Fibroblast of the aortic adventitia (primary cell): ENCODE results near the gene NAXE. TPM values are rescaled to one million over a fixed set of nuclear protein-coding genes. Genes with fewer than 3 reads are reported as not detected.
"Not testable (repeated sequence)": the region's sequence is repeated elsewhere in the genome, so short reads cannot be mapped to it uniquely, and the experiment has no call there.

Source experiments
- DNase-seq: peaks from one replicate; pipeline ENCODE4 v3.0.0-alpha.2; 2010; ENCODE audit warnings: low read depth
- H3K4me3 ChIP-seq: 2 replicates; pipeline ENCODE4 v1.5.1; 2011; ENCODE audit warnings: low read depth, mild to moderate bottlenecking, control low read depth, low read length, moderate library complexity
- total RNA-seq: library from RNA; depleted of rRNA; stranded (reverse); fragments of >200 nt; gene quantifications from 2 replicates; pipeline ENCODE4 v1.2.3, GENCODE V29; 2012; ENCODE audit warnings: low replicate concordance
- TF ChIP-seq, protein P1 (sequence below): IDR thresholded peaks from 2 replicates; pipeline ENCODE4 v1.5.1; 2011; ENCODE audit warnings: mild to moderate bottlenecking, low read length, control low read depth, inconsistent platforms; ENCODE audit not compliant: insufficient read depth

Gene NAXE
- total RNA-seq, 1 donor, result 64.2 TPM

DNA sequence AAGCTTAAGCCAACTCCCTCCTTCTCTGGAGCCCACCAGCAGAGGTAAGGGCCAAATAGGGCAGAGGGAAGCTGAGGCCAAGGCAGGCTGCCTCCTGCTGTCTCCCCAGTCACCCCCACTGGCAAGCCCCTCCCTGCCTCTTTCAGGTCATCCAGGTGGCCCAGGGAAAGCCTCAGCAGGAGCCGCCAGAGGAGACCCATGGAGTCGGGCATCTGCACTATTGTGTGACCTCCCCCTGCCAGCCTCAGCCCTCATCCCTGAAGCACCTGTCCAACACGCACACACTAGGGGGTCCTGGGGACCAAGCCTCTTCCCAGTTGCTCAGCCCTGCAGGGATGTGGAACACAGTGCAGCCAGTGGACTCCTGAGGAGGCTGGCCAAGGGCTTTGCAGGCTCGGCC, 5.3 kb upstream of the NAXE start:
- TF ChIP-seq, protein P1, sequence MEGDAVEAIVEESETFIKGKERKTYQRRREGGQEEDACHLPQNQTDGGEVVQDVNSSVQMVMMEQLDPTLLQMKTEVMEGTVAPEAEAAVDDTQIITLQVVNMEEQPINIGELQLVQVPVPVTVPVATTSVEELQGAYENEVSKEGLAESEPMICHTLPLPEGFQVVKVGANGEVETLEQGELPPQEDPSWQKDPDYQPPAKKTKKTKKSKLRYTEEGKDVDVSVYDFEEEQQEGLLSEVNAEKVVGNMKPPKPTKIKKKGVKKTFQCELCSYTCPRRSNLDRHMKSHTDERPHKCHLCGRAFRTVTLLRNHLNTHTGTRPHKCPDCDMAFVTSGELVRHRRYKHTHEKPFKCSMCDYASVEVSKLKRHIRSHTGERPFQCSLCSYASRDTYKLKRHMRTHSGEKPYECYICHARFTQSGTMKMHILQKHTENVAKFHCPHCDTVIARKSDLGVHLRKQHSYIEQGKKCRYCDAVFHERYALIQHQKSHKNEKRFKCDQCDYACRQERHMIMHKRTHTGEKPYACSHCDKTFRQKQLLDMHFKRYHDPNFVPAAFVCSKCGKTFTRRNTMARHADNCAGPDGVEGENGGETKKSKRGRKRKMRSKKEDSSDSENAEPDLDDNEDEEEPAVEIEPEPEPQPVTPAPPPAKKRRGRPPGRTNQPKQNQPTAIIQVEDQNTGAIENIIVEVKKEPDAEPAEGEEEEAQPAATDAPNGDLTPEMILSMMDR, result no peak
- DNase-seq, result no peak
- no peak overlapping the region for H3K4me3 ChIP-seq

DNA sequence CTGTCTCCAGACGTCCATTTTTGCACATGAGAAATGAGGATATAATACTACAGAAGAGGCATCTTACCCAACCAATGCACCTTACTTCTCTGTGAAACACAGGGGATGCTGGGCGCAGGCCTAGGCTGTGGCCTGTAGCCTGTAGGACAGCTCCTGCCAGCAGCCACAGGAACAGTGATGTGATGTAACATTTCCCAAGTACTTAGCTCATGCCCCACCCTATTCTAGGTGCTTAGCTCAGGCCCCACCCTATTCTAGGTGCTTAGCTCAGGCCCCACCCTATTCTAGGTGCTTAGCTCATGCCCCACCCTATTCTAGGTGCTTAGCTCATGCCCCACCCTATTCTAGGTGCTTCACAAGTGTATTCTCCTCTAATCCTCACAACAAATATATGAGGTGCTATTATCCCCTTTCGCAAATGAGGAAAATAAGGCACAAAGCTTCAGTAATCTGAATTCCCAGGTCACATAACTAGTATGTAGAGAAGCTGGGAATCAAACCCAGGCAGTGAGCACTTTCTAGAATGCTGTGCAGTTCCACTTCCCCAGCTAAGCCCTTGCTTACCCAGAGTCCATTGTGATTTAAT, 4.6 kb upstream of the NAXE start:
- no peak for DNase-seq
- H3K4me3 ChIP-seq, result no peak overlapping the region
- TF ChIP-seq, protein P1, result no peak

DNA sequence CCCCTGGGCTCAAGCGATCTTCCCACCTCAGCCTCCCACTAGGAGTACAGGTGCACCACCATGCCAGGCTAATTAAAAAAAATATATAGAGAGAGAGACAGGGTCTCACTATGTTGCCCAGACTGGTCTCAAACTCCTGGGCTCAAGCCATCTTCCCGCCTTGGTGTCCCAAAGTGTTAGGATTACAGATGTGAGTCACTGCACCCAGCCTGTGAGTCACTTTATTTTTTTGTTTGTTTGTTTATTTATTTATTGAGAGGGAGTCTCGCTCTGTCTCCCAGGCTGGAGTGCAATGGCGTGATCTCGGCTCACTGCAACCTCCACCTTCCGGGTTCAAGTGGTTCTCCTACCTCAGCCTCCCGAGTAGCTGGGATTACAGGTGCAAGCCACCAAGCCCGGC, 3.6 kb upstream of the NAXE start:
- DNase-seq, H3K4me3 ChIP-seq: not testable (repeated sequence)

DNA sequence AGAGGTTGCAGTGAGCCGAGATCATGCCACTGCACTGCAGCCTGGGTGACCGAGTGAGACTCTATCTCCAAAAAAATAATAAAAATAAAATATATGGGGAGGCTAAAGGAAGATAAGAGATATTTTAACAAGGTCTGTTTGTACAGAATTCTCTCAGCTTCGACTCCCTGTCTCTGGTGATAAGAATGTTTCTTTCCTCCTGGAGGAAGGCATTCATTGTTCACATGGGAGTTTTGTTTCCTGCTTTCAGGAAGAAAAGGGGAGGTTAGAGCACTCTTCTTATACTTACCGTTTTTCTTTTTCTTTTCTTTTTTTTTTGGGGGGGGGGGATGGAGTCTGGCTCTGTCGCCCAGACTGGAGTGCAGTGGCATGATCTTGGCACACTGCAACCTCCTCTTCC, 2.0 kb upstream of the NAXE start:
- no peak for DNase-seq
- TF ChIP-seq, protein P1, result no peak
- no peak overlapping the region for H3K4me3 ChIP-seq

DNA sequence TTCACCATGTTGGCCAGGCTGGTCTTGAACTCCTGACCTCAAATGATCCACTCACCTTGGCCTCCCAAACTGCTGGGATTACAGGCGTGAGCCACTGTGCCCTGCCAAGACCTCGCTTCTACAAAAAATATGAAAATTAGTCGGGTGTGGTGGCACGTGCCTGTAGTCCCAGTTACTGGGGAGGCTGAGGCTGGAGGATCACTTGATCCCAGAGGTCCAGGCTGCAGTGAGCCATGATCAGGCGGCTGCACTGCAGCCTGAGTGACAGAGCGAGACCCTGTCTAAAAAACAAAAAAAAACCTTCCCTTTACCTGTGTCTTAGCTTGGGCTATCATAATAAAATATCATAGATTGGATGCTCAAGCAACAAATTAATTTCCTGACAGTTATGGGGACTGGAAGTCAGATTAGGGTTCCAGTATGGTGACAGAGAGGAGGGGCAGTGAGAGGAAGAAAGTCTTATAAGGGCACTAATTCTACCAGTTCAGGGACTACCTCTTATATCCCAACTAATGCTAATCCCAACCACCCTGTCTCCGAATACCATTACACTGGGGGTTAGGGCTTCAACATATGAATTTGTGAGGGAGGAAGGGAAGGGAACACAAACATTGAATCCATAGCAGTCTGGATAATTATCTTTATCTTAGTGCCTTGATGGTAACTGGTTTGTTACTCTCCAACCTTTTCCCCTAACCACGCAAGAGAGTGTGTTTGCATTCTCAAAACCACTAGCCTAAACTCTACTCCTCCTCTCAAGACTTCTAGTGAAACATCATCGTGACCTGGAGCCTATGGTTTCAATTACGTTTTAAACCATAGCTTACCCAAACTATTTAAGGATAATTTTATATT, 1.0 kb upstream of the NAXE start:
- no peak for DNase-seq
- H3K4me3 ChIP-seq, result no peak overlapping the region
- TF ChIP-seq, protein P1, result no peak

DNA sequence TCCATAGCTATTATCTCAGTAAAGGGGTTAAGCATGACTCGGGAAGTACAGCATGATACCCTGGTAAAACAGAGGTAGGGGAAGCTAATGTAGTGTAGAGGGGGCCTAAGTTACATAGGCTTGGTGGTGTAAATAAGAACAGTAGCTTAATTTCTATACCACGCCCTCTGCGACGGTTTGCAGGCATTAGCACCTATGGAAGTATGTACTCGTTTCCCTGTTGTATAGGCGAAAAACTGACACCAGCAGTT, 470 bp upstream of the NAXE start:
- DNase-seq, result no peak
- H3K4me3 ChIP-seq, result peak overlapping the region; percentile 88
- TF ChIP-seq, protein P1, result no peak

DNA sequence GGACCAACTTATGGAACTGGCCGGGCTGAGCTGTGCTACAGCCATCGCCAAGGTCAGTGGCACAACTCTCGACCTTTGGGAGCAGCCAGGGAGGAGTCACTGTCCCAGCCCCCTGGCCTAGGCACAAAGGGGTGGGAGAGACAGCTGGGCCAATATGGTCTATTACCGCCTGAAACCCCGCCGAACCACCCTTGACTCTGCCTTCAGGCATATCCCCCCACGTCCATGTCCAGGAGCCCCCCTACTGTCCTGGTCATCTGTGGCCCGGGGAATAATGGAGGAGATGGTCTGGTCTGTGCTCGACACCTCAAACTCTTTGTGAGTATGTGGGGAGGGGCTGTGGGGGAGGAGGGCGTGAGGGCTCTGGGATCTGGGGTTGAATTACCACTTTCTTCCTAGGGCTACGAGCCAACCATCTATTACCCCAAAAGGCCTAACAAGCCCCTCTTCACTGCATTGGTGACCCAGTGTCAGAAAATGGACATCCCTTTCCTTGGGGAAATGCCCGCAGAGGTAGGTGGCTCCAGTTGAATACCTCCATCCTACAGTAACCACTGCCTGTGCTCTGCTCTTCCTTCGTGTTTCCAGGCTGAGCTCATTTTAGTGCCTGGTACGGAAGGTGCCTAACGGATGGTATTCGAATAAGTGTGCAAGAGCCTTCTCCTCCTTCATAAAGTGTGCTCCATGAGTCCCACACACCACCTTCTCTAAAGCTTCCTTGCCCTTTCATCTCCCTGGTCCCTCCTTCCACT, 758 bp downstream of the NAXE start:
- no peak for DNase-seq
- TF ChIP-seq, protein P1, result no peak

More for the DNA sequence above, 758 bp downstream of the NAXE start:
- H3K4me3 ChIP-seq, result peak overlapping the region; percentile 88
